ENCODE measurements around the gene PTBP1. TPM values are rescaled to one million over a fixed set of nuclear protein-coding genes. Genes with fewer than 3 reads are reported as not detected.
"Not testable (repeated sequence)": the region's sequence is repeated elsewhere in the genome, so short reads cannot be mapped to it uniquely, and the experiment has no call there.

PTBP1 gene
- total RNA-seq, 2 experiments from 2014 or later: 246 to 252 TPM

DNA sequence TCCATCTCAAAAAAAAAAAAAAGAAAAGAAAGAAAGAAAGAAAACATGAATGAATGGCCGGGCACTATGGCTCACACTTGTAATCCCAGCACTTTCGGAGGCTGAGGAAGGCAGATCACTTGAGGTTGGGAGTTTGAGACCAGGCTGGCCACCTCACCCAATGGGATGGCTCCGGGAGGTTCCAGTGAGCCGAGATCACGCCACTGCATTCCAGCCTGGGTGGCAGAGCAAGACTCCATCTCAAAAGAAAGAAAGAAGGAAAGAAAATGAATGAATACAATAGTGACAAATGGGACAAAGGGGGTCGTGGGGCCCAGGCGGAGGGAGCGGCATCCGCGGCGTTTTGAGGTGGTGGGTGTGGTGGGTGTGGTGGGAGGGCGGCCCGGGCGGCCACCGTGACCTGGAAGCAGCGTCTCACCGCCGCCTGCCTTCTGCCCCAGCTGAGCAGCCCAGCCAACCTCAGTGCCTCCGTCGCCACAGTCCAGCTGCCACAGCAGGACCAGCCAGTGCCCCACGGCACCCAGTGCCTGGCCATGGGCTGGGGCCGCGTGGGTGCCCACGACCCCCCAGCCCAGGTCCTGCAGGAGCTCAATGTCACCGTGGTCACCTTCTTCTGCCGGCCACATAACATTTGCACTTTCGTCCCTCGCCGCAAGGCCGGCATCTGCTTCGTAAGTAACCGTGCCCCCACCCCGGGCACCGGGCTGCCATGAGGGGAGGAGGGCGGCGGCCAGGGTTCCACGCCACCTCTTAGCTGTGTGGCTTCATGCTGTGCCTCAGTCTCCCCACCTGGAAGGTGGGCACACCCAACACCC is 48.7 kb downstream of the PTBP1 start:
- no peak overlapping the region for H3K4me3 Mint-ChIP-seq
- POLR2A ChIA-PET: no interaction called here

DNA sequence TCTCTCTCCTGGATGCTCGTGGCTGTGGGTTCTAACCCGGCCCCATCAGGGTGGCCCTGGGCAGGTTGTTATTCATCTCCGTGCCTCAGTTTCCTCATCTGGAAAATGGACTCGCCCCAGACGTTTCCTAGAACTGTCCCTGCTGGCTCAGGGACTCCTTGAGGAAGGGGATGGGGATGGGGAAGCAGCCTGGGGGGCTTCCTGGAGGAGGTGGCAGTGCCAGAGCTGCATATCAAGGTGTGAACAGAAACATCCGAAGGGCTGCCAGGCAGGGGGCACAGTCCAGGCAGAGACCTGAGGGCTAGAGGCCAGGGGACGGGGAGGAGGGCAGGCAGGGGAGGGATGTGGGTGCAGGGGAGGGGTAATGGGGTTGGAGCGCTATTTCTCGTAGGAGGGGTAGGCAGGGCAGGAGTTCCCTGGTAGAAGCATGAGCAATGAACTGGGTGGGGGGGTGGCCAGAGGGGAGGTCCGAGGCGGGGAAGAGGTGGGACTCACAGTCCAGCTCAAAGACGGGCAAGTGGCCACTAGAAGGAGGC is 51.2 kb downstream of the PTBP1 start:
- intact Hi-C loops (cut with DNase I, micrococcal nuclease): no loop called here
- H3K36me3 ChIP-seq (ENCODE audit: insufficient read depth, low read length): no peaks in the 10 kb centered on the region
- DNase-seq (no peak), ATAC-seq (ENCODE audit: poor library complexity) (no peak)
- ChIA-PET POLR2A (interaction anchor here (0.6 kb wide), 1 partner anchor 177 kb away, joined by 5 read pairs; no protein-coding TSS in a partner anchor), CTCF (no interaction called here)
- H3K9me3 ChIP-seq (ENCODE audit: control insufficient read depth in 1 of 2, insufficient read depth in 1 of 2, low read length in 2 of 2): peaks cover 0 to under 1% of the 10 kb centered on the region in 2 experiments
- Mint-ChIP-seq H3K4me1 (ENCODE audit: low read depth) (no peaks in the 10 kb centered on the region), H3K36me3 (ENCODE audit: low read depth) (no peaks in the 10 kb centered on the region), H3K9me3 (no peaks in the 10 kb centered on the region), H3K4me3 (no peak overlapping the region), H3K27ac (no peak overlapping the region), H3K27me3 (peaks cover 58% of the 10 kb centered on the region)
- peaks cover 10% of the 10 kb centered on the region for H3K4me1 ChIP-seq (ENCODE audit: insufficient read depth, low read length)
- peaks cover 47 to 59% of the 10 kb centered on the region in 2 experiments for H3K27me3 ChIP-seq (ENCODE audit: control insufficient read depth in 1 of 2, insufficient read depth in 2 of 2, low read length in 2 of 2)
- H3K27ac ChIP-seq (ENCODE audit: low read depth in 1 of 2, low read length in 2 of 2): no peak overlapping the region
- TF ChIP-seq, protein P1, sequence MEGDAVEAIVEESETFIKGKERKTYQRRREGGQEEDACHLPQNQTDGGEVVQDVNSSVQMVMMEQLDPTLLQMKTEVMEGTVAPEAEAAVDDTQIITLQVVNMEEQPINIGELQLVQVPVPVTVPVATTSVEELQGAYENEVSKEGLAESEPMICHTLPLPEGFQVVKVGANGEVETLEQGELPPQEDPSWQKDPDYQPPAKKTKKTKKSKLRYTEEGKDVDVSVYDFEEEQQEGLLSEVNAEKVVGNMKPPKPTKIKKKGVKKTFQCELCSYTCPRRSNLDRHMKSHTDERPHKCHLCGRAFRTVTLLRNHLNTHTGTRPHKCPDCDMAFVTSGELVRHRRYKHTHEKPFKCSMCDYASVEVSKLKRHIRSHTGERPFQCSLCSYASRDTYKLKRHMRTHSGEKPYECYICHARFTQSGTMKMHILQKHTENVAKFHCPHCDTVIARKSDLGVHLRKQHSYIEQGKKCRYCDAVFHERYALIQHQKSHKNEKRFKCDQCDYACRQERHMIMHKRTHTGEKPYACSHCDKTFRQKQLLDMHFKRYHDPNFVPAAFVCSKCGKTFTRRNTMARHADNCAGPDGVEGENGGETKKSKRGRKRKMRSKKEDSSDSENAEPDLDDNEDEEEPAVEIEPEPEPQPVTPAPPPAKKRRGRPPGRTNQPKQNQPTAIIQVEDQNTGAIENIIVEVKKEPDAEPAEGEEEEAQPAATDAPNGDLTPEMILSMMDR (IDR thresholded peaks at IDR 0.05): no peak
- H3K4me3 ChIP-seq (ENCODE audit: low read length): no peak overlapping the region

More for the DNA sequence above, 48.7 kb downstream of the PTBP1 start:
- H3K27ac Mint-ChIP-seq: no peak overlapping the region
- TF ChIP-seq, protein P1 (IDR thresholded peaks at IDR 0.05): no peak
- intact Hi-C loops (cut with DNase I, micrococcal nuclease): no loop called here
- Histone ChIP-seq H3K27me3 (ENCODE audit: control insufficient read depth in 1 of 2, insufficient read depth in 2 of 2, low read length in 2 of 2) (peaks cover 43 to 52% of the 10 kb centered on the region in 2 experiments), H3K27ac (ENCODE audit: low read depth in 1 of 2, low read length in 2 of 2) (no peak overlapping the region), H3K9me3 (ENCODE audit: control insufficient read depth in 1 of 2, insufficient read depth in 1 of 2, low read length in 2 of 2) (peaks cover 0 to 4% of the 10 kb centered on the region in 2 experiments), H3K4me3 (ENCODE audit: low read length) (no peak overlapping the region), H3K4me1 (ENCODE audit: insufficient read depth, low read length) (peaks cover 14% of the 10 kb centered on the region), H3K36me3 (ENCODE audit: insufficient read depth, low read length) (no peaks in the 10 kb centered on the region)
- no peak for DNase-seq
- ATAC-seq (ENCODE audit: poor library complexity): no peak
- H3K27me3 Mint-ChIP-seq: peaks cover 70% of the 10 kb centered on the region
- H3K4me1 Mint-ChIP-seq (ENCODE audit: low read depth): no peaks in the 10 kb centered on the region
- CTCF ChIA-PET: no interaction called here
- no peaks in the 10 kb centered on the region for H3K9me3 Mint-ChIP-seq
- no peaks in the 10 kb centered on the region for H3K36me3 Mint-ChIP-seq (ENCODE audit: low read depth)

DNA sequence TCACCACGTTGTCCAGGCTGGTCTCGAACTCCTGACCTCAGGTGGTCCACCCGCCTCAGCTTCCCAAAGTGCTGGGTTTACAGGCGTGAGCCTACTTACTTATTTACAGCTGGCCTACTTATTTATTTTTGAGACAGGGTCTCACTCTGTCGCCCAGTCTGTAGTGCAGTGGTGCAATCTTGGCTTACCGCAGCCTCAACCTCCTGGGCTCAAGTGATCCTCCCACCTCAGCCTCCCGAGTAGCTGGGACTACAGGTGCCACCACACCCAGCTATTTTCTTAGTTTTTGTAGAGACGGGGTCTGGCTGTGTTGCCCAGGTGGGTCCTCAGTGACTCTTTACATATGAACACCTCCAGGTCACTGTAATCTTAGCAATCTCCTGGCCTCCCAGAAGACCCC is 51.9 kb downstream of the PTBP1 start:
- H3K36me3 ChIP-seq (ENCODE audit: insufficient read depth, low read length); H3K4me1 ChIP-seq (ENCODE audit: insufficient read depth, low read length); DNase-seq; ATAC-seq (ENCODE audit: poor library complexity); CTCF ChIA-PET; H3K4me3 ChIP-seq (ENCODE audit: low read length); H3K4me1 Mint-ChIP-seq (ENCODE audit: low read depth); H3K9me3 ChIP-seq (ENCODE audit: control insufficient read depth in 1 of 2, insufficient read depth in 1 of 2, low read length in 2 of 2); H3K27ac Mint-ChIP-seq; intact Hi-C loops (cut with DNase I, micrococcal nuclease); H3K9me3 Mint-ChIP-seq; H3K36me3 Mint-ChIP-seq (ENCODE audit: low read depth); H3K27ac ChIP-seq (ENCODE audit: low read depth in 1 of 2, low read length in 2 of 2); H3K4me3 Mint-ChIP-seq: not testable (repeated sequence)
- H3K27me3 Mint-ChIP-seq: peaks cover 61% of the 10 kb centered on the region
- POLR2A ChIA-PET: interaction anchor here (0.6 kb wide), 1 partner anchor 178 kb away, joined by 5 read pairs; no protein-coding TSS in a partner anchor
- peaks cover 45 to 54% of the 10 kb centered on the region in 2 experiments for H3K27me3 ChIP-seq (ENCODE audit: control insufficient read depth in 1 of 2, insufficient read depth in 2 of 2, low read length in 2 of 2)

All from CD4-positive, alpha-beta T cell (primary cell).